T47D (cell line): ENCODE measurements around the gene CARTPT.

Experiments used
- DNase-seq, 2 experiments: peaks; one replicate each; pipeline versions ENCODE4 v3.0.0 to v3.0.0-alpha.2; 2011 to 2012; ENCODE audit warnings: low read depth in 1 of 2, low spot score in 1 of 2
- JUND ChIP-seq: IDR thresholded peaks from 2 replicates; pipeline ENCODE4 v1.6.1; 2012; ENCODE audit warnings: low read depth
- in situ Hi-C: cut with HindIII; loops from 2 replicates; pipeline ENCODE4 v1.10.0; 2016; ENCODE audit warnings: low sequenced_read_pairs, low pct_unique_long_range_greater_than_20kb

The CARTPT gene

DNA sequence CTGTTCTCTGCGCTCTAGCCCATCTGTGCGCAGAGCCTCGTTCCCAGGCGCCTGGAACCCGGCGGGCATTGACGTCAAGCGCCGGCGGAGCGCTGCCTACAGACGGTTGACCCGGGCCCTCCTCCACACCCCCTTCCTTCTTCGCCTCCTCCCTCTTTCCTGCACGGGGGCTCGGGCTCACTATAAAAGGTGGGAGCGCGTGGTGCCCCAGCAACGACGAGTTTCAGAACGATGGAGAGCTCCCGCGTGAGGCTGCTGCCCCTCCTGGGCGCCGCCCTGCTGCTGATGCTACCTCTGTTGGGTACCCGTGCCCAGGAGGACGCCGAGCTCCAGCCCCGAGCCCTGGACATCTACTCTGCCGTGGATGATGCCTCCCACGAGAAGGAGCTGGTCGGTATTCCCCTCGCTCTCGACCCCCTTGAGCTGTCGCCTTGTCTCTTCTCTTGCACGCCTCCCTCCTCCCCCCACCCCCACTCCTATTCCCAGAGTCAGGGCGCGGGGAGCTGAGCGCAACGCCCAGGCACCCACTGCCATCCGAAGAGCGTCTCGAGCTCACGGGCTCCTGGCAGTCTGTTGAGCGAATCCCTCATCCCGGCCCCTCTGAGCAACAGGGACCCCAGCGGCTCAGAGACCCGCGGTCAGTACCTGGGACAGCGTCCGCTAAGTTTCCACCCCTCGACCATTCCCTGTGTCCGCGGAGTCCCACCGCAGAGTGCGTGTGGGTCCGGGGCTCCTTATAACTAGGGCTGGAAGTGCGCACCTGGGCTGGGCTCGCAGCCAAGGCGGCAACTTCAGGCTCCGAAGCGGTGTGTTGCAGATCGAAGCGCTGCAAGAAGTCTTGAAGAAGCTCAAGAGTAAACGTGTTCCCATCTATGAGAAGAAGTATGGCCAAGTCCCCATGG is at the start of gene CARTPT:
Gene CARTPT (plus strand): TSS at position 213 of the 902 bp plus-strand sequence. CDS start 19 bp downstream, at position 232.
- in situ Hi-C loops = no loop called here
- DNase-seq = peak in 1 of 2 experiments; percentile 10
- no peak for TF ChIP-seq JUND

DNA sequence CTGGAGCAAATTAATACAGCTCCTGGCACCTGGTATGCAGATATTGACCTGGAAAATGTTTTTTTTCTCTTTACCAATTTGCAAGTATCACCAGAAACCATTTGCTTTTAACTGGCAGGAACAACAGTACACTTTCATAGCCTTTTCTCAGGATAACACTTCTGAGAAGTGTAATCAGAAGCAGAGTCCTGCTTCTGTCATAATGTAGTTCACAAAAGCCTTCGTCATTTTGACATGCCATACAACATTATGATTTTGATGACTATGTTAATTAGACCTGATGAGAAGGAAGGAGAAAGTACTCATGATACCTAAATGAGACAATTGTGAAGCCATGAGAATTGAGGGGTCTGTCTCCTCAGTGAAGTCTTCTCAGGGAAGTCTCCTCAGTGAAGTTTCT is 41.1 kb upstream of the CARTPT start:
- DNase-seq = no peak
- no peak for TF ChIP-seq JUND
- in situ Hi-C loops = no loop called here

DNA sequence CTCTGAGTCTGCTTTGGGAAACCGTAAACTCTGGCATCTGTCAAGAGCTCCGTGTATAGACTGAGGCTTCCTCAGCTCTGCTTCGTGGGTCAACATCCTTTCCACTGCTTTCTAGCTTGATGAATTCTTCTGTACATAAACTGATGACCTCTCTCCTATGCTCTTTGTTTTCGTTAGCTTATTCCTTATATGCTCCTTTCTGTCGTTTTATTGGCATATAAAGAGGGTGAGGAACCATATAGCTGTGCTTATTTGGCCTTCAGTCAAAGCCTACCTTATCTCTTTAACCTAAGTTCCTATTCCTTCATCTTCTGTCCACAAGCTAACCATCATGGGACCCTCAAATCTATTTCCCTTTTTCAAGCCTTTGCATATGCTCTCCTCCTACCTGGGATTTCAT is 39.4 kb upstream of the CARTPT start:
- TF ChIP-seq JUND = no peak
- in situ Hi-C loops = no loop called here
- no peak for DNase-seq

DNA sequence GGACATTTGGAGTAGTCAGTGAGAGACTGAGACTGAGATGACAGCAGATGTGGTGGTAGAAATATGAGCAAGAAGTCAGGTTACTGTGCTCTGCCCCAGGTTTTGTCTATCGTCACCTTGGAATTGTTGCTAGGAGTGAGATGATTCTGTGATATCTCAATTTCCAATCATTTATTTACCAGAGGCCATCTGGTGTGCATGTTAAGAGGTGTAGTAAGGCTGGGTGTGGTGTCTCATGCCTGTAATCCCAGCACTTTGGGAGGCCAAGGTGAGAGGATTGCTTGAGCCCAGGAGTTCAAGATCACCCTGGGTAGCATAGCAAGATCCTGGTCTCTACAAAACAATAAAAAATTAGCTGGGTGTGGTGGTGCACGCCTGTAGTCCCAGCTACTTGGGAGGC is 38.6 kb upstream of the CARTPT start:
- in situ Hi-C loops = no loop called here
- TF ChIP-seq JUND = no peak

DNA sequence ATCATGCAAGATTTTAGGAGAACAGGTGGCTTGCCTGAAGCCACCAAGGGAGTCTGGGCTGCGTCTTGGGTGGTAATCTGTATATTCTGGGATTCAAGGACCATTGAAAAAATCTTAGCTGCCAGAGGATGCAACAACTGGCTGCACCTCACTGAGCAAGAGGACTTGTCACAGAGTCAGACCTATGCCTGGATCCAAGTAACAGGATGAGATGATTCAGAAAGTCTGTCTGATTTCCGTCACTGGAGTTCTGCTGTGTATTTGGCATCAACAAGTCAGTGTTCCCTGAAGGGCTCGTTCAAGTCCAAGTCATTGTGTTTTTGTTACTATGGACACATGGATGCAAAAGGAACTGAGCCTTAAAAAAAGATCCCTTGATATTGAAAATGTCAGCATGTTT is 37.8 kb upstream of the CARTPT start:
- no peak for TF ChIP-seq JUND
- no peak for DNase-seq
- in situ Hi-C loops = no loop called here

More for the DNA sequence above, 38.6 kb upstream of the CARTPT start:
- DNase-seq = no peak

DNA sequence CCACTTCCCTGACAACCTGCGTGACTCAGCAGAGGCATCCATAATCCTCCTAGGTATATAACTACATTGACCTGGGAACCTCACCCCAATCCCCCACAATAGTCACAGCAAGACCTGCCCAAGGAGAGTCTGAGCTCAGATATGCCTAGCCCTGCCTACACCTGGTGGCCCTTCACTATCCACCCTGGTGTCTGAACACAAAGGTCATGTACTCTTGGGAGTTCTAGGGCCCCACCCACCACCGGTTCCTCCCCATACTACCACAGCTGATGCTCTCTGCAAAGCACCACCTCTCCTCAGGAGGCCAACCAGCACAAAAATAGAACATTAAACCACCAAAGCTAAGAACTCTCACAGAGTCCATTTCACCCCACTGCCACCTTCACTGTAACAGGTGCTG is 34.8 kb upstream of the CARTPT start:
- in situ Hi-C loops = no loop called here
- TF ChIP-seq JUND = no peak
- no peak for DNase-seq

DNA sequence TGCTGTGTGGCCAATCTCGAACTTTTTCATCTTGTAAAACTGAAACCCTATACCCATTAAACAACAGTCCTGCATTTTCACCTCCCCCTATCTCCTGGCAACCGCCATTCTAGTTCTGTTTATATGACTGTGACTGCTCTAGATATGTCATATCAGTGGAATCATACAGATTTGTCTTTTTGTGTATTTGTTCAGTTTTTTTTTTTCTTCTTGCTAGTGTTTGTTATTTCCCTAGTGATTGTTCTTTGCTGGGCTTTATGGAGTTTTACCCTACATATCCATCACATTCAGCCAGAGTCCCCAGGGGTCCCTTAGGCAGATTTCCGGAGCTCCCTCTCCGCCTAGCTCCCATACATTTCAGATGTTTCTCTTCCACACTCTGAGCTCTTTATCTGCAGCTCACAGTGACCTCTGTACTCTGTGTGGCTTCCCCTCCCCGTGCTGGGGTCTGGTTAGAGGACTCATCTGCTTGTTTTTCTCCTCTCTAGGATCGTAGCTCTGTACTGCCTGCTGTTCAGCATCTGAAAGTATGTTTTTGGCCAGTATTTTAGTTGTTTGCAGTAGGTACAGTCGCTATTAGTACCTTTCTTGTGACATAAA is 25.1 kb upstream of the CARTPT start:
- DNase-seq = no peak
- TF ChIP-seq JUND = no peak
- in situ Hi-C loops = no loop called here

DNA sequence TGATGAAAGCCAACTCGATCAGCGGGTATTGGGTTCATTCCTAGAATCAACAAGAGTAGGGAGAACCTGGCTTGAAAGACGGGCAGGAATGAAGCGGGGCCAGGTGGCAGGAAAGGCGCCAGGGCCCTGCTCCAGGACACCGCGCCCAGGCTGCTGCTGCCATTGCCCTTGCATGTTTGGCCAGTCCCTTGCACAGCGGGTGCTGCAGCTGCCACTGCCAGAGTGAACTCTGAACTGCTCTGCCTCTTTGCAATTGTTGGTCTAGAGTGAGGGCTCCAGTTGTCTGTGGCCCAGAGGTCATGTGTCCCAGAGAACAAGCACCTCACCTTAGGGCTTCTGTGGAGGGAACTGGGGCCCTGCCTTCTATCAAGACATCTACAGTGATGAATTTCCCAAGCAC is 24.0 kb upstream of the CARTPT start:
- in situ Hi-C loops = no loop called here
- TF ChIP-seq JUND = no peak
- DNase-seq = no peak

DNA sequence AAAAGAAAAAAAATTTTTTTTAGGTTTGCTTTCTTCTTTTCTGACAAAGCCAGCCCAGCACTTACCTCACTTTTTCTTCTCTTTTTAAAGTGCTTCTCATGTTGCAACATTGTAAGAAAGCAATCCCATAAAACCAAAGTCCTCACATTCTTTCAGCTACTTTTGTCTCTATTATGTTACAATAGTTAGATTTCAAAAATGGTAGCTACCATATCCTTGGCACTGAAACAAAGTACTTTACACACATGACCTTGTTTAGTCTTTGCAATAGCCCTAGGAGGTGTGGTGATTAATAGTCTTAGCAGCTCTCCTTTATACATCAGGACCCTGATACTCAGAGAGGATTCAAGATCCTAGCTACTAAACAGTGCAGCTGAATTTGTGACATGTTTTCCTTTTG is 23.5 kb upstream of the CARTPT start:
- DNase-seq = no peak
- in situ Hi-C loops = no loop called here
- no peak for TF ChIP-seq JUND

DNA sequence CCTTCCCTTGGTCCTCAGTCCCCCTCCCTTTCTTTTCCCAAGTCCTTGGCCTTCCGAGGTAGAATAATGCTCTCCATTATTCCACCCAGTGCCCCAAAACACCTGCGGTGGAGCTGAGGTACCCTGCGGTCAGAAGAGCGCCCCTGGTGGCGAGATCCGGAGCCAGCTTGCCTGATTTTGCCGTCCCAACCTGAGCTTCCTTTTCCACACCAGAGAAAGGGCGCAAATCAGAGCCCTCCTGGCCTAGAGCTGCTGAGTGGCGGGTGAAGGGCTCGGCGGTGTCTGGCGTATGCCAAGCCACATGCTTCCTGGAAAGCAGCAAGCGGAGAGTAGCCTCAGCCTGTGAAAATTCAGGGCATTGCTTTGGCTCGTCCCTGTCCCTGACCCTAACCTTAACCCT is 21.1 kb upstream of the CARTPT start:
- in situ Hi-C loops = no loop called here
- TF ChIP-seq JUND = no peak
- DNase-seq = no peak

DNA sequence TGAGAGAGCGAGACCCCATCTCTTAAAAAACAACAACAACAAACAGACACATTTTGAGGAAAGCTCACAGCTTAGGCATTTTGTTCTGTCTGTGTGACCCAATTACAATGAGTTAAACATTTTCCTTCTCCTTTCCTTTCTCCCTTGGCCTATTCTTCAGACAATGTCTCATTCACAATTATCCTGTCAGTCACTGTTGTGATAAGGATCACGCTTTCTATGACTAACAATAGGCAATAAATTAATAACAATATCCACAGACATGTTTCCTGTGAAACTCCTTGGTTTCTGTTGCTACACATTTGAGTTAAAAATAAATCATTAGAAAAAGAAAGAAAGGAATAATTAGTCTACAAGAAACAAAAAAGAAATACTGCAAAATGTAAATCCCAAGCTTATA is 19.8 kb upstream of the CARTPT start:
- no peak for DNase-seq
- TF ChIP-seq JUND = no peak
- in situ Hi-C loops = no loop called here

DNA sequence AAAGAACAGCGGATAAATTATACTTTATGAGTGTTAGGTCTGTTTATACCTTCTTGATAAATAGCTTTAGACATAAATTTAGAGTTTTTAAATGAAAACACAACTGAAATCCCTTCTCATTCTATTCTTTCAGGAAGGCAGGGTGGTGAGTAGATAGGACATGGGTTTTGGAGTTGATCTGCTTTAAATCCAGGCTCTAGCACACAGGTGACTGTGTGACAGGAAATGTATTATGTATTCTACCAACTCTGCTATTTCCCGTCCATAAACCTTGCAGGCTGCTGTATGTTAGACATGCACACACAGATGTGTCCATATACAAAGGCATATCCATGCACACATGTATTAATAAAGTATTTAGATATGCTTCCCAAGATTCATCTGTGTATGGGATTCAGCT is 19.3 kb upstream of the CARTPT start:
- in situ Hi-C loops = no loop called here
- no peak for TF ChIP-seq JUND
- DNase-seq = no peak

DNA sequence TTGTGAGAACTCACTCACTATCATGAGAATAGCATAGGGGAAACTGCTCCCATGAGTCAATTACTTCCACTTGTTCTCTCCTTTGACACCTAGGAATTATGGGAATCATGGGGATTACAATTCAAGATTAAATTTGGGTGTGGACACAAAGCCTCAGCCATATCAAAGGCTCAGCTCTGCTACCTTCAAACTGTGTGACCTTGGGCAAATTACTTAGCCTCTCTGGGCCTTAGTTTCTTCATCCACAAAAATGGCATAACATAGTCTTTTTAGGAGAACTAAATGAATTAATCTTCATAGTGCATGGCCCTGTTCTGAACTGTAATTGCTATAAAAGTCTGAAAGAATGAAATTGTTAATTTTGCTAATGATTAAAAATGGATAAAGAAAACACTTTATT is 18.3 kb upstream of the CARTPT start:
- no peak for TF ChIP-seq JUND
- DNase-seq = no peak
- in situ Hi-C loops = no loop called here

DNA sequence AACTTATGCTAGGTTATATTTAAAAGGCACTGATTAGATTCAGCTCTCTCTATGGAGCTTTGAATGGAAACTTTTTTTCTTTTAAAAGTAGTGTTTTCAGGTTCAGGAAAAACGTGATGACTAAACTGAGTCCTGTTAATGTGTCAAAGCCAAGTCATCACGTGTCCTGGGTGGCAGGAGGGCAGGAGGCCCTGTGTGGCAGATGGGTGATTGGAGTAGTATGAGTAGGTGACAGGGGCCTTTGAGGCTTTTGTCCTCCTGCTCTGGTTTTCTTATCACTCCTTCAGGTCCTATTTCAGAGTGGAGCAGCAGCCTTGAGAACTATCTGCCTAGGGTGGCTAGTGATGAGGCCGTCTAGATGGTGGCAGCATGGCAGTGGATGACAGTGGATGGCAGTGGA is 17.7 kb upstream of the CARTPT start:
- in situ Hi-C loops = no loop called here

More for the DNA sequence above, 17.7 kb upstream of the CARTPT start:
- no peak for TF ChIP-seq JUND
- no peak for DNase-seq
